WERI-Rb-1 (cell line): Measurements from ENCODE around the gene WAPL.

Experiments
- DNase-seq: peaks from one replicate; pipeline ENCODE4 v3.0.0-alpha.2; 2020
- H3K27ac ChIP-seq: fragments of 250-450 bp; sonication (Bioruptor Pico); 2 replicates; pipeline ENCODE4 v1.5.1; 2020; ENCODE audit warnings: mild to moderate bottlenecking, moderate library complexity
- H3K27me3 ChIP-seq: fragments of 250-450 bp; sonication (Bioruptor Pico); 2 replicates; pipeline ENCODE4 v1.5.1; 2021; ENCODE audit warnings: mild to moderate bottlenecking, low read depth, moderate library complexity; ENCODE audit not compliant: insufficient read depth, severe bottlenecking
- H3K36me3 ChIP-seq: fragments of 250-450 bp; sonication (Bioruptor Pico); 2 replicates; pipeline ENCODE4 v1.5.1; 2020; ENCODE audit warnings: mild to moderate bottlenecking, moderate library complexity
- H3K4me3 ChIP-seq: 2 replicates; pipeline ENCODE4 v1.5.1; 2011; ENCODE audit warnings: low read depth, mild to moderate bottlenecking, control low read depth, low read length
- H3K9me3 ChIP-seq: fragments of 250-450 bp; sonication (Bioruptor Pico); 2 replicates; pipeline ENCODE4 v1.5.1; 2021; ENCODE audit warnings: mild to moderate bottlenecking, moderate library complexity; ENCODE audit not compliant: severe bottlenecking
- CTCF ChIP-seq: IDR thresholded peaks from 2 replicates; pipeline ENCODE4 v1.5.1; 2011; ENCODE audit warnings: low read depth, mild to moderate bottlenecking, control low read depth, inconsistent platforms, low read length

The WAPL gene

DNA sequence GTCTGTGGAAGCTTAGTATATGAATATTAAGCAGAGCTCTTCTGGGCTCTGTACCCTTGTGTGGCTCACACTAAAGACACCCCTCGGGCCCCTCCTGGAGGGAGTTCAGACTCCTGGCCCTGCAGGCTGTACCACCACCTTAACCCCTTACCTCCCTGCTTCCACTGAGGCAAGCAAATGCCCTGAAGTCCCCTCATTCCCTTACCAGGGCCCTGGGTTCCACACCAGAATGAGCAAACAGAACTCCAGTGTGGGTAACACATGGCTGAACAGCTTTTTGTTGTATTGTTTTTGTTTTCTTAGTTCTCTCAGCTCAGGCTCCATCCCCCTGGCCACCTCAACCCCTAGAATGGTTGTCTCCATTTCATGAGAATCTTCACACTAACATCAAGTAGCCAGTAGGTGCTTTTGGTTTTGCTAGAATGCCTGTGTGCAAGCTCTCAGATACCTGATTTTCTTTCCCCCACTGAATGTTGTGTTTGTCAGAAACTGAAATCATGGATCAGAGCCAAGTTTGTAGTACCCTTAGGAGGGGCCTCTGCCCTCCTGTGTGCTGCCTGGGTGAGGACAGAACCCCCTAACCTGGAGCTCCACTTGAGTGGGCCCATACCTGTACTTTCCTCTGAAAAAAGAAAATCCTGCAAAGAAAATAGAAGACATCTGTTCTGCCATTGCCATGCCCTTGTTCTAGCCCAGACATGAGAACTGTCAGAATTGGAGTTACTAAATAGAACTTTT, 2.8 kb upstream of the WAPL start:
- H3K9me3 ChIP-seq, result no peaks in the 10 kb centered on the region
- no peak overlapping the region for H3K27ac ChIP-seq
- DNase-seq, result no peak
- TF ChIP-seq CTCF, result no peak
- H3K4me3 ChIP-seq, result no peak overlapping the region
- no peaks in the 10 kb centered on the region for H3K27me3 ChIP-seq
- peaks cover 13% of the 10 kb centered on the region for H3K36me3 ChIP-seq

GRCh38 chr10:86523348-86523747, 1.8 kb upstream of the WAPL start:
- peak; percentile 51 for TF ChIP-seq CTCF
- Histone ChIP-seq H3K9me3 (no peaks in the 10 kb centered on the region), H3K4me3 (no peak overlapping the region), H3K27me3 (no peaks in the 10 kb centered on the region), H3K36me3 (peaks cover 24% of the 10 kb centered on the region), H3K27ac (no peak overlapping the region)
- DNase-seq, result no peak

GRCh38 chr10:86522510-86522855, 891 bp upstream of the WAPL start:
- DNase-seq, result no peak
- H3K27me3 ChIP-seq, result no peaks in the 10 kb centered on the region
- no peaks in the 10 kb centered on the region for H3K9me3 ChIP-seq
- TF ChIP-seq CTCF, result no peak
- peaks cover 30% of the 10 kb centered on the region for H3K36me3 ChIP-seq
- peak overlapping the region; percentile 98 for H3K4me3 ChIP-seq
- no peak overlapping the region for H3K27ac ChIP-seq

DNA sequence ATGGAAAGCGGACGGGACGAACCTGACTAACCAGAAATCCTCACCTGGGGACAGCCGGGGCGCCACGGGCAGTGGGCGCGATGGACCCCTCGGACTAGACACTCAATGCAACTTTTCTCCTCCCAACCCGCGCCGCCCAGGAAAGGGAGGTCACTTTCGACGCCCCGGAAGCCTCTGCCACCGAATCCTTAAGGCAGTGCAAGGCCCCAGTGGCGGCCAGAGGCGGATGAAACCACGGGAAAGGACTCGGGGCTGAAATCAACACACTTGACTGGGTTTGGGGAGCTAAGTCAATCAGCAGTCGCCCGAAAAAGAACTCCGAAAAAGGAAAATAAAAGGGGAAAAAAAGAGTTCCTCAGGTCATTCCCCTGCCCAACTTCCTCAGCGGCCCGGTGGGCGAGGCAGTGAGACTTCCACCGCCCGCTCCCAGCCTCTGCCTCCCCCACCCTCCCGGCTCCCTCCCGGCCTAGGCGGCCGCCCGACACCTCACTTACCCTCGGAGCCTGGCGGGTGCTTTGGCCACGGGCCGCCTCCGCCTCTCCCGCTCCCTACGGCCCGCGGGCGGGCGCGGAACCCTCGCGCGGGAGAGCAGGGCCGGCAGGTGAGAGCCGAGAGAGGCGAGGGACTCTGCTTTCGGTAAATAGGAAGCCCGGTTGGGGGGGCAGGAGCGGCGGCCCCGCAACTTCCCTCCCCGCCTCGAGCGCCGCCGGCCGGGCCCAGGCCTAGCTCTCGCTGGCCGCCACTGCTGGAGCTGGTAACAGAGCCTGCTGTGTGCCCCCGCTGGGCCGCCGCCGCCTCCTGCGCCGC, 518 bp downstream of the WAPL start:
- Histone ChIP-seq H3K4me3 (peak overlapping the region; percentile 98), H3K9me3 (no peaks in the 10 kb centered on the region), H3K27ac (peak overlapping the region; percentile 95), H3K36me3 (peaks cover 44% of the 10 kb centered on the region), H3K27me3 (no peaks in the 10 kb centered on the region)
- DNase-seq, result peak; percentile 58
- no peak for TF ChIP-seq CTCF

GRCh38 chr10:86518781-86519180, 2.8 kb downstream of the WAPL start:
- no peak overlapping the region for H3K4me3 ChIP-seq
- H3K27ac ChIP-seq, result no peak overlapping the region
- peaks cover 64% of the 10 kb centered on the region for H3K36me3 ChIP-seq
- H3K9me3 ChIP-seq, result no peaks in the 10 kb centered on the region
- TF ChIP-seq CTCF, result no peak
- DNase-seq, result no peak
- H3K27me3 ChIP-seq, result no peaks in the 10 kb centered on the region

- no peak for TF ChIP-seq CTCF
- Histone ChIP-seq H3K27ac (no peak overlapping the region), H3K4me3 (no peak overlapping the region), H3K27me3 (no peaks in the 10 kb centered on the region), H3K36me3 (peaks cover 74% of the 10 kb centered on the region), H3K9me3 (no peaks in the 10 kb centered on the region)
- DNase-seq, result no peak
Measured at GRCh38 chr10:86512137-86512536, 9.5 kb downstream of the WAPL start.
